GM18505 (cell line): ENCODE measurements around the gene USP6.
"Not testable (repeated sequence)": the region's sequence is repeated elsewhere in the genome, so short reads cannot be mapped to it uniquely, and the experiment has no call there.

Experiments
- ATAC-seq: cut with Tn5 transposase; IDR thresholded peaks from one replicate; pipeline ENCODE4 v1.9.1; 2021; ENCODE audit not compliant: unreplicated experiment
- POLR2A ChIP-seq: IDR thresholded peaks from 4 replicates; pipeline ENCODE4 v1.6.1; 2011; ENCODE audit warnings: borderline replicate concordance; ENCODE audit not compliant: insufficient read depth, insufficient read length; ENCODE audit errors: extremely low read depth

USP6 gene

GRCh38 chr17:5100832-5101231 lies 15.0 kb upstream of the USP6 start:
- no peak for TF ChIP-seq POLR2A
- no peak for ATAC-seq

- TF ChIP-seq POLR2A: no peak
- ATAC-seq: no peak
Measured at GRCh38 chr17:5110816-5111215, 5.0 kb upstream of the USP6 start.

GRCh38 chr17:5111402-5112204 lies 4.2 kb upstream of the USP6 start, which contains the start of gene ZNF232:
TSS of gene ZNF232 (minus strand) at chr17:5111878. CDS start at chr17:5111822, 56 bp downstream.
- peak; percentile 66 for TF ChIP-seq POLR2A
- peak; percentile 74 for ATAC-seq

GRCh38 chr17:5118219-5118618 lies 2.4 kb downstream of the USP6 start:
- no peak for ATAC-seq
- no peak for TF ChIP-seq POLR2A

- ATAC-seq: no peak
- no peak for TF ChIP-seq POLR2A
Measured at GRCh38 chr17:5120036-5120435, 4.2 kb downstream of the USP6 start.

GRCh38 chr17:5120436-5121185 lies 4.8 kb downstream of the USP6 start:
- not testable (repeated sequence) for ATAC-seq

- ATAC-seq: no peak
- TF ChIP-seq POLR2A: no peak
Measured at GRCh38 chr17:5121186-5121841, 5.5 kb downstream of the USP6 start.

- not testable (repeated sequence) for ATAC-seq
Measured at GRCh38 chr17:5122056-5122455, 6.2 kb downstream of the USP6 start.

- no peak for ATAC-seq
- no peak for TF ChIP-seq POLR2A
Measured at GRCh38 chr17:5122586-5123342, 6.9 kb downstream of the USP6 start.

GRCh38 chr17:5123343-5124124 lies 7.7 kb downstream of the USP6 start:
- ATAC-seq: no peak
- no peak for TF ChIP-seq POLR2A

- not testable (repeated sequence) for ATAC-seq
Measured at GRCh38 chr17:5124125-5124760, 8.4 kb downstream of the USP6 start.

- ATAC-seq: not testable (repeated sequence)
Measured at GRCh38 chr17:5124896-5125295, 9.1 kb downstream of the USP6 start.

- ATAC-seq: no peak
- TF ChIP-seq POLR2A: no peak
Measured at GRCh38 chr17:5126719-5127488, 11.1 kb downstream of the USP6 start.
